ENCODE data around the gene CDK9.
"Not testable (repeated sequence)": the region's sequence is repeated elsewhere in the genome, so short reads cannot be mapped to it uniquely, and the experiment has no call there.

Gene CDK9

GRCh38 chr9:127833555-127833954 lies 47.7 kb downstream of the CDK9 start:
- no peak overlapping the region for H3K4me3 ChIP-seq (ENCODE audit: low read depth, low read length)
- ChIA-PET POLR2A (interaction anchor here (0.6 kb wide), 1 partner anchor 46 kb away, joined by 3 read pairs; no protein-coding TSS in a partner anchor), CTCF (no interaction called here)
- no peak for DNase-seq (ENCODE audit: low read depth, low spot score)
- TF ChIP-seq CTCF (IDR thresholded peaks at IDR 0.05; ENCODE audit: insufficient read depth, low read length, missing control alignments) = no peak

- no peak overlapping the region; the same call in 1 of the 2 replicates for H3K4me3 ChIP-seq (ENCODE audit: low read depth, low read length)
- POLR2A ChIA-PET = interaction anchor here (0.6 to 1.1 kb wide), 3 partner anchors 18 to 39 kb away, joined by 3 to 5 read pairs (median 3); partner anchors contain the start of gene ENG
- DNase-seq (ENCODE audit: low read depth, low spot score) = no peak
- CTCF ChIA-PET = interaction anchor here (0.7 to 1.4 kb wide), 5 partner anchors 17 to 85 kb away, joined by 3 to 5 read pairs (median 3); no protein-coding TSS in a partner anchor
- no peak for TF ChIP-seq CTCF (IDR thresholded peaks at IDR 0.05; ENCODE audit: insufficient read depth, low read length, missing control alignments)
These were observed 50.2 kb downstream of the CDK9 start for GRCh38 chr9:127835991-127836516.

GRCh38 chr9:127836561-127836960 lies 50.7 kb downstream of the CDK9 start:
- ChIA-PET CTCF (interaction anchor here (1.0 to 1.5 kb wide), 5 partner anchors 9 to 85 kb away, joined by 3 to 6 read pairs (median 4); no protein-coding TSS in a partner anchor), POLR2A (interaction anchor here (0.8 kb wide), 1 partner anchor 19 kb away, joined by 3 read pairs; no protein-coding TSS in a partner anchor)
- not testable (repeated sequence) for H3K4me3 ChIP-seq (ENCODE audit: low read depth, low read length); DNase-seq (ENCODE audit: low read depth, low spot score)

GRCh38 chr9:127837346-127837745 lies 51.5 kb downstream of the CDK9 start:
- CTCF ChIA-PET = interaction anchor here (1.0 to 1.8 kb wide), 5 partner anchors 10 to 84 kb away, joined by 3 to 10 read pairs (median 5); no protein-coding TSS in a partner anchor
- TF ChIP-seq CTCF (IDR thresholded peaks at IDR 0.05; ENCODE audit: insufficient read depth, low read length, missing control alignments) = no peak
- H3K4me3 ChIP-seq (ENCODE audit: low read depth, low read length) = no peak overlapping the region
- no peak for DNase-seq (ENCODE audit: low read depth, low spot score)
- POLR2A ChIA-PET = interaction anchor here (1.8 kb wide), 1 partner anchor 16 kb away, joined by 12 read pairs; the partner anchor contains the start of gene ENG

DNA sequence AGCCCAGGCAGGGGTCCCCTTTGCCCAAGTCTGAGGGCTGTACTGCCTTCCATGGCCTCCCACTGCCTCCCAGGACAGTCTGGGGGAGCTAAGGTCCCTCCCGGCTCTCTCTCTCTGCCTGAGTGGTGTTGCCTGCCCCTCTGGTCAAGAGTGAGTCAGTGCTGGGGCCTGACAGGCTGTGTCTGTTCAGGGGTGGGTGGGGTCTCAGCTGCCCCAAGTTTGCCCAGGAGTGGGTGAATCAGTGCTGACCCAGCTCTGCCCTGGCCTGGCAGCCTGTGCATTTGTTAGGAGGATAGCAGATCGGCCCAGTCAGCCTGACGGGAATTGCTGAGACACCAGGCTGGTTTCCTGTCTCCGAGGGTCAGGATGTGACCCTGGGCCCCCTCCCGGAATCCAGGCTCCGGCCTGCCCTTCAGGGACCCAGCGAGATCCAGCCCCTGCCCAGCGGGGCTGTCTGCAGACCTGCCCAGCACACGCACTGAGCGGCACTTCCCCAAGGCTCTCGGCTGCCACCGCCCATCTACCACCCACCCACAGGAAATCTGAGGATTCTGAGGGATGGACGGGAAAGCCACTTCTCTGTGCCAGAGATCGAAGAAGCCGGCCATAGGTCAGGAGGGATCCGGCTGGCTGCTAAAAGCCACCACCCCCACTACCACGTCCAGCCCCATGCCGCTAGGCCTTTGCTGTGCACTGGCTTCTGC lies 52.7 kb downstream of the CDK9 start:
- peak overlapping the region; percentile 21 for H3K4me3 ChIP-seq (ENCODE audit: low read depth, low read length)
- CTCF ChIA-PET = interaction anchor here (0.7 to 1.8 kb wide), 4 partner anchors 9 to 31 kb away, joined by 3 to 10 read pairs (median 4); partner anchors contain the start of gene ENG
- POLR2A ChIA-PET = interaction anchor here (0.9 to 1.8 kb wide), 3 partner anchors 15 to 31 kb away, joined by 3 to 12 read pairs (median 4); partner anchors contain the start of gene ENG
- DNase-seq (ENCODE audit: low read depth, low spot score) = peak; percentile 40
- TF ChIP-seq CTCF (IDR thresholded peaks at IDR 0.05; ENCODE audit: insufficient read depth, low read length, missing control alignments) = no peak

Measured in AG04449 (cell line).